Heart left ventricle (tissue), 13 donors: ENCODE measurements around the gene EYS.

Experiments
- CTCF ChIP-seq, 12 donors: fragments of 200-600 bp; sonication (generic) in 4 of 12; IDR thresholded peaks; one replicate each; pipeline versions ENCODE4 v1.5.0 to v1.8.0; 2018 to 2022; ENCODE audit warnings: antibody characterized with exemption in 12 of 12, mild to moderate bottlenecking in 5 of 12
- POLR2A ChIP-seq, 2 donors: fragments of 450-650 bp; IDR thresholded peaks; one replicate each; pipeline ENCODE4 v1.6.1; 2017; ENCODE audit warnings: antibody characterized with exemption in 2 of 2, mild to moderate bottlenecking in 2 of 2, moderate library complexity in 2 of 2
- donor health status: ischemic (EF 13 %, LVEDD 7.1; RV severe dilation, severe dysfunction).
- donor health status: DM: no; HTN: yes; CAD: no.
- donor health status: DM: no; HTN: no; CAD: no.
- donor health status: ischemic (EF 25% LVEDD 6.9; RV normal size, moderate dysfunction).
- donor health status: ischemic (EF 25% LVEDD 5.7; RV mildly dilated, moderate dysfunction).
- donor health status: ischemic (EF 35%, LVEDD 5.7; RV mildly dilated, moderate dysfunction).
- donor health status: nonischemic (EF 11% LVEDD 7.7; RV severe dilation, severe dysfunction).
- donor health status: DM: yes; HTN: yes; CAD: no.
- donor health status: PGD.
- donor health status: ischemic (EF 29% LVEDD 5.4; RV normal size, mild dysfunction).
- donor health status: nonischemic (EF 23%, LVEDD 6.1; RV moderate dilation, normal function).

- TF ChIP-seq CTCF (IDR thresholded peaks at IDR 0.05) (no peak), POLR2A (IDR thresholded peaks at IDR 0.05) (no peak)
These were observed 1761.0 kb downstream of the EYS start for GRCh38 chr6:63945987-63946386.
